HUES64 (cell line): ENCODE measurements around the gene PLSCR2.
"Not testable (repeated sequence)": the region's sequence is repeated elsewhere in the genome, so short reads cannot be mapped to it uniquely, and the experiment has no call there.

Source experiments
- H3K27ac ChIP-seq: 2 replicates; pipeline ENCODE4 v1.7.0; 2013; ENCODE audit warnings: low read depth, low read length, inconsistent platforms
- H3K27me3 ChIP-seq: 2 replicates; pipeline ENCODE4 v1.6.1; 2013; ENCODE audit warnings: mild to moderate bottlenecking, low read length; ENCODE audit not compliant: insufficient read depth
- H3K36me3 ChIP-seq: 2 replicates; pipeline ENCODE4 v1.6.1; 2013; ENCODE audit warnings: mild to moderate bottlenecking, low read length; ENCODE audit not compliant: insufficient read depth
- H3K4me1 ChIP-seq: 2 replicates; pipeline ENCODE4 v1.6.1; 2013; ENCODE audit warnings: mild to moderate bottlenecking, low read length, moderate library complexity; ENCODE audit not compliant: insufficient read depth
- H3K4me3 ChIP-seq: 2 replicates; pipeline ENCODE4 v1.5.1; 2013; ENCODE audit warnings: mild to moderate bottlenecking, low read length, moderate library complexity
- H3K9ac ChIP-seq: 2 replicates; pipeline ENCODE4 v1.6.1; 2013; ENCODE audit warnings: mild to moderate bottlenecking, low read depth, low read length
- H3K9me3 ChIP-seq: 2 replicates; pipeline ENCODE4 v1.6.1; 2013; ENCODE audit warnings: low read depth, low read length; ENCODE audit not compliant: insufficient read depth
- WGBS: fragments of 150-250, 120-280 bp; methylation state at CpG from one replicate; pipeline ENCODE4 v1.1.7; 2013; ENCODE audit warnings: missing lambda C conversion rate; 5-methylcytosine and 5-hydroxymethylcytosine counted together

Gene PLSCR2

GRCh38 chr3:146454796-146455195, 14.6 kb downstream of the PLSCR2 start:
- Histone ChIP-seq H3K4me1 (peaks cover under 1% of the 10 kb centered on the region; the same call in 1 of the 2 replicates), H3K4me3 (no peak overlapping the region), H3K27me3 (no peaks in the 10 kb centered on the region), H3K36me3 (no peaks in the 10 kb centered on the region), H3K9me3 (no peaks in the 10 kb centered on the region), H3K27ac (no peak overlapping the region), H3K9ac (no peak overlapping the region)
- WGBS, result 93% methylated on average over 3 of the region's 3 CpGs

- Histone ChIP-seq H3K36me3 (no peaks in the 10 kb centered on the region), H3K9me3 (no peaks in the 10 kb centered on the region), H3K4me1 (peaks cover 6% of the 10 kb centered on the region; the same call in 1 of the 2 replicates), H3K9ac (no peak overlapping the region), H3K27ac (no peak overlapping the region), H3K27me3 (no peaks in the 10 kb centered on the region), H3K4me3 (no peak overlapping the region)
Observed at GRCh38 chr3:146449613-146450012, 19.7 kb downstream of the PLSCR2 start.

- Histone ChIP-seq H3K36me3 (no peaks in the 10 kb centered on the region), H3K27me3 (no peaks in the 10 kb centered on the region), H3K27ac (no peak overlapping the region), H3K9me3 (no peaks in the 10 kb centered on the region), H3K4me3 (no peak overlapping the region), H3K4me1 (peaks cover 6% of the 10 kb centered on the region; the same call in 1 of the 2 replicates), H3K9ac (no peak overlapping the region)
- 92% methylated on average over 1 of the region's 1 CpG for WGBS
Observed at GRCh38 chr3:146449076-146449475, 20.3 kb downstream of the PLSCR2 start.

- Histone ChIP-seq H3K4me3 (no peak overlapping the region), H3K9ac (no peak overlapping the region), H3K36me3 (no peaks in the 10 kb centered on the region), H3K27me3 (no peaks in the 10 kb centered on the region), H3K4me1 (peaks cover 6% of the 10 kb centered on the region; the same call in 1 of the 2 replicates), H3K27ac (no peak overlapping the region), H3K9me3 (no peaks in the 10 kb centered on the region)
- no CpG with 5 or more reads among the region's 1 CpG for WGBS
Observed at GRCh38 chr3:146446026-146446425, 23.3 kb downstream of the PLSCR2 start.

- not testable (repeated sequence) for H3K27me3 ChIP-seq, H3K27ac ChIP-seq, H3K4me3 ChIP-seq, H3K36me3 ChIP-seq, H3K9me3 ChIP-seq, H3K4me1 ChIP-seq, H3K9ac ChIP-seq
- 95% methylated on average over 5 of the region's 5 CpGs for WGBS
Observed at GRCh38 chr3:146440310-146440709, 29.1 kb downstream of the PLSCR2 start.

- Histone ChIP-seq H3K9ac (no peak overlapping the region), H3K4me3 (no peak overlapping the region), H3K27me3 (no peaks in the 10 kb centered on the region), H3K36me3 (no peaks in the 10 kb centered on the region), H3K9me3 (peaks cover 4% of the 10 kb centered on the region; the same call in 1 of the 2 replicates), H3K27ac (no peak overlapping the region), H3K4me1 (no peaks in the 10 kb centered on the region)
- WGBS, result no CpG with 5 or more reads among the region's 1 CpG
Observed at GRCh38 chr3:146432066-146432465, 37.3 kb downstream of the PLSCR2 start.

- H3K4me1 ChIP-seq, result no peaks in the 10 kb centered on the region
- no peaks in the 10 kb centered on the region for H3K36me3 ChIP-seq
- H3K9ac ChIP-seq, result no peak overlapping the region
- H3K9me3 ChIP-seq, result peaks cover 4% of the 10 kb centered on the region; the same call in 1 of the 2 replicates
- H3K27ac ChIP-seq, result no peak overlapping the region
- H3K27me3 ChIP-seq, result no peaks in the 10 kb centered on the region
- H3K4me3 ChIP-seq, result no peak overlapping the region
Observed at GRCh38 chr3:146431240-146431639, 38.1 kb downstream of the PLSCR2 start.

GRCh38 chr3:146425341-146425740, 44.0 kb downstream of the PLSCR2 start:
- no peak overlapping the region for H3K9ac ChIP-seq
- 95% methylated on average over 1 of the region's 1 CpG for WGBS
- H3K27ac ChIP-seq, result no peak overlapping the region

GRCh38 chr3:146421819-146422759, 47.3 kb downstream of the PLSCR2 start:
- no peaks in the 10 kb centered on the region for H3K36me3 ChIP-seq
- H3K9me3 ChIP-seq, result no peaks in the 10 kb centered on the region
- H3K9ac ChIP-seq, result no peak overlapping the region
- no peak overlapping the region for H3K4me3 ChIP-seq
- H3K27me3 ChIP-seq, result no peaks in the 10 kb centered on the region
- 96% methylated on average over 5 of the region's 5 CpGs for WGBS
- H3K4me1 ChIP-seq, result no peaks in the 10 kb centered on the region
- no peak overlapping the region for H3K27ac ChIP-seq

More at GRCh38 chr3:146425341-146425740, 44.0 kb downstream of the PLSCR2 start:
- H3K4me1 ChIP-seq, result no peaks in the 10 kb centered on the region
- H3K36me3 ChIP-seq, result no peaks in the 10 kb centered on the region
- no peaks in the 10 kb centered on the region for H3K27me3 ChIP-seq
- H3K4me3 ChIP-seq, result no peak overlapping the region
- peaks cover 4% of the 10 kb centered on the region; the same call in 1 of the 2 replicates for H3K9me3 ChIP-seq

- no peaks in the 10 kb centered on the region for H3K4me1 ChIP-seq
- H3K36me3 ChIP-seq, result no peaks in the 10 kb centered on the region
- no peak overlapping the region for H3K4me3 ChIP-seq
- no peak overlapping the region for H3K27ac ChIP-seq
- no CpG with 5 or more reads among the region's 2 CpGs for WGBS
- H3K27me3 ChIP-seq, result no peaks in the 10 kb centered on the region
- peaks cover 13% of the 10 kb centered on the region for H3K9me3 ChIP-seq
- no peak overlapping the region for H3K9ac ChIP-seq
Observed at GRCh38 chr3:146416366-146416765, 53.0 kb downstream of the PLSCR2 start.

- peaks cover 13% of the 10 kb centered on the region for H3K9me3 ChIP-seq
- H3K4me1 ChIP-seq, result no peaks in the 10 kb centered on the region
- no peak overlapping the region for H3K4me3 ChIP-seq
- H3K27me3 ChIP-seq, result no peaks in the 10 kb centered on the region
- H3K27ac ChIP-seq, result no peak overlapping the region
- H3K36me3 ChIP-seq, result no peaks in the 10 kb centered on the region
- 92% methylated on average over 1 of the region's 1 CpG for WGBS
- H3K9ac ChIP-seq, result no peak overlapping the region
Observed at GRCh38 chr3:146414010-146414409, 55.4 kb downstream of the PLSCR2 start.
